AG04449 (cell line): Measurements from ENCODE around the gene AHI1.

Experiments
- CTCF ChIA-PET: fragments of 350-600 bp; formaldehyde crosslinking; extraction: SDS; loops from one replicate; lab custom pipeline; 2021; ENCODE audit warnings: antibody characterized with exemption; lab: Yijun Ruan, JAX
- POLR2A ChIA-PET: fragments of 400-600, 350-600 bp; formaldehyde crosslinking; extraction: SDS; loops from one replicate; lab custom pipeline; 2020; ENCODE audit warnings: antibody characterized with exemption, inconsistent platforms; lab: Yijun Ruan, JAX
- DNase-seq: peaks from one replicate; pipeline ENCODE4 v3.0.0-alpha.2; 2010; ENCODE audit warnings: low read depth, low spot score
- H3K4me3 ChIP-seq: 2 replicates; pipeline ENCODE4 v1.5.1; 2011; ENCODE audit warnings: low read depth, mild to moderate bottlenecking, control low read depth, low read length
- TF ChIP-seq, protein P1 (sequence below): IDR thresholded peaks from one replicate; pipeline ENCODE4 v1.5.1; 2011; ENCODE audit warnings: mild to moderate bottlenecking, moderate library complexity, low read length, control low read depth, inconsistent platforms; ENCODE audit not compliant: insufficient read depth; ENCODE audit errors: missing control alignments

AHI1 gene

DNA sequence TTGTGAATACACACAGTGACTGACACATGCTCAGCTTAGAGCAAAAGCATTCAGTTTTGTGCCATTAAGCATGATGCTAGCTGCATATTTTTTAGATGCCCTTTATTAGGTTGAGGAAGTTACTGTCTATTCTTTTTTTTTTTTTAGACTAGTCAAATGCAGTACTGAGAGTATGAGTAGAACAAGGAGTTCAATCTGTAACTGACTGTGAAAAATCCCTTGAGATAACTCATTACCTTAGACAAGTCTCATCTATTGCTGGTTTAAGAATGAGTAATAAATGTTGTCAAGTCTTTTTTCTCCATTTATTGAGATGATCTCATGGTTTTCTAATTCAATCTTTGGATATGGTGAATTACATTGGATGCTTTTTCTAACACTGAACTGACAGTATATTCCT is 23.2 kb downstream of the AHI1 start:
- DNase-seq, result no peak
- ChIA-PET POLR2A (no interaction called here), CTCF (interaction anchor here (1.4 kb wide), 1 partner anchor 21 kb away, joined by 4 read pairs; no protein-coding TSS in a partner anchor)
- no peak overlapping the region for H3K4me3 ChIP-seq
- TF ChIP-seq, protein P1, sequence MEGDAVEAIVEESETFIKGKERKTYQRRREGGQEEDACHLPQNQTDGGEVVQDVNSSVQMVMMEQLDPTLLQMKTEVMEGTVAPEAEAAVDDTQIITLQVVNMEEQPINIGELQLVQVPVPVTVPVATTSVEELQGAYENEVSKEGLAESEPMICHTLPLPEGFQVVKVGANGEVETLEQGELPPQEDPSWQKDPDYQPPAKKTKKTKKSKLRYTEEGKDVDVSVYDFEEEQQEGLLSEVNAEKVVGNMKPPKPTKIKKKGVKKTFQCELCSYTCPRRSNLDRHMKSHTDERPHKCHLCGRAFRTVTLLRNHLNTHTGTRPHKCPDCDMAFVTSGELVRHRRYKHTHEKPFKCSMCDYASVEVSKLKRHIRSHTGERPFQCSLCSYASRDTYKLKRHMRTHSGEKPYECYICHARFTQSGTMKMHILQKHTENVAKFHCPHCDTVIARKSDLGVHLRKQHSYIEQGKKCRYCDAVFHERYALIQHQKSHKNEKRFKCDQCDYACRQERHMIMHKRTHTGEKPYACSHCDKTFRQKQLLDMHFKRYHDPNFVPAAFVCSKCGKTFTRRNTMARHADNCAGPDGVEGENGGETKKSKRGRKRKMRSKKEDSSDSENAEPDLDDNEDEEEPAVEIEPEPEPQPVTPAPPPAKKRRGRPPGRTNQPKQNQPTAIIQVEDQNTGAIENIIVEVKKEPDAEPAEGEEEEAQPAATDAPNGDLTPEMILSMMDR, result no peak

DNA sequence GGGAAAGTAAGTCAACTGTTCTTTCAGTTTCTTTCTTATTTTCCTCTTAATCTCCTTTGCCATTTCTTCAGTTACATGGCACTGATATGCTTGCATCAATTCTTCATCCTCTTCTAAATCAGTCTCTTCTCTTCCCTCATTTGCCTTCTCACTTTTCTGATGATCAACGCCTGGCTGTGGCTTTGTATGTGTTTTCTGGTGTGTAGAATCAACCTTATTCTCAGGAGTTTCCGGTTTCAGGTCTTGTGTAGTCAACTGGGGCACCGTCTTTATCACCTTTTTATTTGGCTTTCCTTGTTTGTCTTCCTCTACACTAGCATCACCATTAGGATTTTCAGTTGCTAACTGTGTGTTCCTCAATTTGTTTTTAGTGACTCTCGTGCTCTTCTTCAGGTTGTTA is 31.6 kb downstream of the AHI1 start:
- no peak for DNase-seq
- TF ChIP-seq, protein P1, result no peak
- ChIA-PET POLR2A (no interaction called here), CTCF (interaction anchor here (1.7 to 1.9 kb wide), 2 partner anchors 11 to 15 kb away, joined by 3 to 7 read pairs; no protein-coding TSS in a partner anchor)
- H3K4me3 ChIP-seq, result no peak overlapping the region

DNA sequence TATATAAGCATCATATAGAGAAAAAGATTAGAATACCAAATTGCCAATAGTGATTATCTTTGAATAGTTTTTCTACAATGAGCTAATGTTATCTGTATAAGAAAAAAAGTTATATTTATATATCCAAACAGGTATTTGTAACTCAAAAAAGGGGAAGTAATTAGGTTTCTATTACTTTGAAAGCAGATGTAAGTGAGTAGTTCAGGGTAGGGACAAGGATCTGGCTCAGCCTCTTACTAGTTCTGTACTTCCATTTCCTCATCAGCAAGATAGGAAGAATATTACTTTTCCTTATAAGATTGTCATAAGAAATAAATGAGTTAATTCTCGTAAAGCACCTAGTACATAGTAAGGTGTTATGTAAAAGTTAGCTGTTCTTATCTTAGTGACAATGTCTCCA is 32.2 kb downstream of the AHI1 start:
- H3K4me3 ChIP-seq, result no peak overlapping the region
- POLR2A ChIA-PET, result no interaction called here
- DNase-seq, result no peak
- TF ChIP-seq, protein P1, result no peak
- CTCF ChIA-PET, result interaction anchor here (1.6 to 1.9 kb wide), 3 partner anchors 10 to 15 kb away, joined by 3 to 7 read pairs (median 4); no protein-coding TSS in a partner anchor

DNA sequence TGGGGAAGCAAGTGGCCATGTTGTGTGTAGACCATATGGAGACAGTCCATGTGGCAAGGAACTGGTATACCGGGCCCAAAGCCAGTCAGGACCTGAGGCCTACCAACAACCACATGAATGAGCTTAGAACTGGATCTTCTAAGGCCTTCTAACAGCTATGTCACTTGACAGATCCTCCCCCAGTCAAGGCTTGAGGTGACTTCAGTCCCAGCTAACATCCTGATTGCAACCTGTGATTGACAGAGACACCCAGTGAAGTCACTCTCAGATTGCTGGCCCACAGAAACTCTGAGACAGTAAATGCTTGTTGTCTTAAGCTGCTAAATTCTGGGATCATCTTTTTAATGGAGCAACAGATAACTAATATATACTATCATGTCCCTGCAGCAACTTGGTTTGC is 32.9 kb downstream of the AHI1 start:
- ChIA-PET POLR2A (no interaction called here), CTCF (interaction anchor here (1.6 to 1.9 kb wide), 3 partner anchors 10 to 14 kb away, joined by 3 to 7 read pairs (median 4); no protein-coding TSS in a partner anchor)
- no peak for DNase-seq
- H3K4me3 ChIP-seq, result no peak overlapping the region
- TF ChIP-seq, protein P1, result no peak

DNA sequence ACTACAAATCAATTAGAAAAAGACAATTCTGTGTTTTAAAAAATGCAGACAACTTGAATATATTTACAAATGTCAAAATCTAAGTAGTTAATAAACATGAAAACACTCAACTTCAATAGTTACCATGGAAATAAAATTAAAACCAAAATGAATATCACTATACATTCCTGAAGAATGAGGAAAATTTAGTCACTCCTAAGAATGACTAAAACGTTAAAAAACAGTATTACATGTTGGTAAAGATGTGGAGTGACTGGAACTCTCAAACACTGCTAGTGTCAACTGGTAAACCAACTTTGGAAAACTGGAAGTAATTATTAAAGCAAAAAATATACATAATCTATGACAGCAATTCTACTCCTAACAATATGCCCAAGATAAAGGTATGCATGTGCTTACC is 36.3 kb downstream of the AHI1 start:
- no peak overlapping the region for H3K4me3 ChIP-seq
- no peak for DNase-seq
- POLR2A ChIA-PET, result no interaction called here
- TF ChIP-seq, protein P1, result no peak
- CTCF ChIA-PET, result interaction anchor here (1.6 kb wide), 1 partner anchor 45 kb away, joined by 4 read pairs; no protein-coding TSS in a partner anchor

DNA sequence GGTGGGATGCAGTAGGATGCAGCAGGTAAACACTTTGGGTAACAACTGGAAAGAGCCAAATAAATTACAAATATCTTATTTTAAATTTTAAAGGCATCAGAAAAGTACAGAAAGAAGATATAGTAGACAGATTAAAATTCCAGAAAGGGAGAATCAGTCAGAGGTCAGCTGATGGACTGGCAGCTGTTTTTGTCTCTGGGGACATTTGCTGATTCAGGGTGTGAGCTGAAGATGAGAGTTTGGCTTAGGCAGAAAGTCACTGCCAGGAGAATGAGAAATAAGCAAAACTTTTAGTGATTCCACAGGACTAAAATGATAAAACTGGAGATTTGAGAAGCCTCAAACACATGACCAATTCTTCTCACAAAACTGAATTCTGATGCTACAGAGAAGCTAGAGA is 39.5 kb downstream of the AHI1 start:
- H3K4me3 ChIP-seq, result no peak overlapping the region
- ChIA-PET POLR2A (no interaction called here), CTCF (interaction anchor here (3.1 kb wide), 1 partner anchor 768 kb away, joined by 13 read pairs; no protein-coding TSS in a partner anchor)
- TF ChIP-seq, protein P1, result no peak
- DNase-seq, result no peak
